PFSK-1 (cell line): ENCODE results near the gene NFIA.

Source experiments
- FOXP2 ChIP-seq: optimal IDR thresholded peaks from 2 replicates; pipeline ENCODE3; 2011; ENCODE audit warnings: borderline replicate concordance, control low read depth, inconsistent platforms; ENCODE audit not compliant: insufficient read depth; ENCODE audit errors: extremely low read length, extremely low read depth
- POLR2AphosphoS5 ChIP-seq: IDR thresholded peaks from 2 replicates; pipeline ENCODE4 v1.6.1; 2012; ENCODE audit warnings: low read depth, mild to moderate bottlenecking, control low read depth, low read length, moderate library complexity
- SIN3A ChIP-seq: IDR thresholded peaks from 2 replicates; pipeline ENCODE4 v1.6.1; 2012; ENCODE audit warnings: mild to moderate bottlenecking, low read length, moderate library complexity, borderline replicate concordance; ENCODE audit not compliant: insufficient read depth
- TAF1 ChIP-seq: IDR thresholded peaks from 2 replicates; pipeline ENCODE4 v1.6.1; 2012; ENCODE audit warnings: low read length, control low read depth, borderline replicate concordance; ENCODE audit not compliant: insufficient read depth
- TF ChIP-seq, protein P1 (sequence below), 2 experiments: IDR thresholded peaks; 2 replicates each; pipeline versions ENCODE4 v1.6.1 to v1.8.0; 2011 to 2012; ENCODE audit warnings: low read depth in 2 of 2, low read length in 2 of 2, control low read depth in 1 of 2, inconsistent platforms in 1 of 2, mild to moderate bottlenecking in 1 of 2, moderate library complexity in 1 of 2; ENCODE audit not compliant: insufficient read depth in 1 of 2

DNA sequence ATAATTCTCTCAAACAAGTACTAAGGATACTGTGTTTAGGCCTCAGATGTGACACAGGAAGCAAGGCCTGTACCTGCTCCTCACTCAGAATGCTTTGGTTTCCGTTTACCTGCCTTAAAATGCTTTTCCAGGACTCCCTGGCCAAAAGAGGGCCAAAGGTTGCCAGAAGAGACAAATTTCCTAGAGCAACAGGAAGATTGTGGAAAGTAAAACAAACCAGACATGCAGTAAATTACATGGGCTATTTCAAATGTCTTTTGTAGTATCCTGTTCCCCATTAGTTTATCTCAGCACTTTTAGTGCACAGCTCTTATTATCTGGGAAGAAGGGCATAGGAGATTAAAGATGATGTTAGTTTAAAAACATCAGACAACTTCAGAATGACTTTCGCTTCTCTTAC is 280.0 kb downstream of the NFIA start:
- TF ChIP-seq, protein P1, sequence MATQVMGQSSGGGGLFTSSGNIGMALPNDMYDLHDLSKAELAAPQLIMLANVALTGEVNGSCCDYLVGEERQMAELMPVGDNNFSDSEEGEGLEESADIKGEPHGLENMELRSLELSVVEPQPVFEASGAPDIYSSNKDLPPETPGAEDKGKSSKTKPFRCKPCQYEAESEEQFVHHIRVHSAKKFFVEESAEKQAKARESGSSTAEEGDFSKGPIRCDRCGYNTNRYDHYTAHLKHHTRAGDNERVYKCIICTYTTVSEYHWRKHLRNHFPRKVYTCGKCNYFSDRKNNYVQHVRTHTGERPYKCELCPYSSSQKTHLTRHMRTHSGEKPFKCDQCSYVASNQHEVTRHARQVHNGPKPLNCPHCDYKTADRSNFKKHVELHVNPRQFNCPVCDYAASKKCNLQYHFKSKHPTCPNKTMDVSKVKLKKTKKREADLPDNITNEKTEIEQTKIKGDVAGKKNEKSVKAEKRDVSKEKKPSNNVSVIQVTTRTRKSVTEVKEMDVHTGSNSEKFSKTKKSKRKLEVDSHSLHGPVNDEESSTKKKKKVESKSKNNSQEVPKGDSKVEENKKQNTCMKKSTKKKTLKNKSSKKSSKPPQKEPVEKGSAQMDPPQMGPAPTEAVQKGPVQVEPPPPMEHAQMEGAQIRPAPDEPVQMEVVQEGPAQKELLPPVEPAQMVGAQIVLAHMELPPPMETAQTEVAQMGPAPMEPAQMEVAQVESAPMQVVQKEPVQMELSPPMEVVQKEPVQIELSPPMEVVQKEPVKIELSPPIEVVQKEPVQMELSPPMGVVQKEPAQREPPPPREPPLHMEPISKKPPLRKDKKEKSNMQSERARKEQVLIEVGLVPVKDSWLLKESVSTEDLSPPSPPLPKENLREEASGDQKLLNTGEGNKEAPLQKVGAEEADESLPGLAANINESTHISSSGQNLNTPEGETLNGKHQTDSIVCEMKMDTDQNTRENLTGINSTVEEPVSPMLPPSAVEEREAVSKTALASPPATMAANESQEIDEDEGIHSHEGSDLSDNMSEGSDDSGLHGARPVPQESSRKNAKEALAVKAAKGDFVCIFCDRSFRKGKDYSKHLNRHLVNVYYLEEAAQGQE (IDR thresholded peaks at IDR 0.05; ENCODE audit: insufficient read depth in 1 of 2, low read depth in 2 of 2, low read length in 2 of 2), result no peak
- TF ChIP-seq SIN3A (no peak), TAF1 (no peak), POLR2AphosphoS5 (no peak), FOXP2 (no peak)
